CD1c-positive myeloid dendritic cell (primary cell): ENCODE data around the gene CRY2.

Experiments
- DNase-seq: peaks from one replicate; pipeline ENCODE4 v3.0.0-alpha.2; 2016; ENCODE audit errors: extremely low spot score

CRY2 gene

DNA sequence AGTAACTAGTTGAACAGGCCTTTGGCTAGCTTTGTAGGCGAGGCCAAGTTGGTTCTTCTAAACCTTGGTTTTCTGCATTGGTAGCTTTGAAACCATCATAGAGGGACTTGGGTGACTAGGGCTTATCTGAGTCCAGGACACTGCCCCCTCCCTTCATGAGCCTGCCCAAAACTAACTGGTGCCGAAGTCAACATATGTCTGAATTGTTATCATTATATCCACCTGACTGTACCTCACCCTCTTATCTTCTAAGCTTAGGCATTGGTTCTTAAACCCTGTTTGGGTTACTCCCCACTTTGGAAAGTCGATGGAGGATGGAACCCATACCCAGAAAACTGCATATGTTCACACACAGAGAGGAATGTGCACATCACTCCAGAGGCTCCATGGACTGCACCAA, 30.6 kb downstream of the CRY2 start:
- DNase-seq: no peak

DNA sequence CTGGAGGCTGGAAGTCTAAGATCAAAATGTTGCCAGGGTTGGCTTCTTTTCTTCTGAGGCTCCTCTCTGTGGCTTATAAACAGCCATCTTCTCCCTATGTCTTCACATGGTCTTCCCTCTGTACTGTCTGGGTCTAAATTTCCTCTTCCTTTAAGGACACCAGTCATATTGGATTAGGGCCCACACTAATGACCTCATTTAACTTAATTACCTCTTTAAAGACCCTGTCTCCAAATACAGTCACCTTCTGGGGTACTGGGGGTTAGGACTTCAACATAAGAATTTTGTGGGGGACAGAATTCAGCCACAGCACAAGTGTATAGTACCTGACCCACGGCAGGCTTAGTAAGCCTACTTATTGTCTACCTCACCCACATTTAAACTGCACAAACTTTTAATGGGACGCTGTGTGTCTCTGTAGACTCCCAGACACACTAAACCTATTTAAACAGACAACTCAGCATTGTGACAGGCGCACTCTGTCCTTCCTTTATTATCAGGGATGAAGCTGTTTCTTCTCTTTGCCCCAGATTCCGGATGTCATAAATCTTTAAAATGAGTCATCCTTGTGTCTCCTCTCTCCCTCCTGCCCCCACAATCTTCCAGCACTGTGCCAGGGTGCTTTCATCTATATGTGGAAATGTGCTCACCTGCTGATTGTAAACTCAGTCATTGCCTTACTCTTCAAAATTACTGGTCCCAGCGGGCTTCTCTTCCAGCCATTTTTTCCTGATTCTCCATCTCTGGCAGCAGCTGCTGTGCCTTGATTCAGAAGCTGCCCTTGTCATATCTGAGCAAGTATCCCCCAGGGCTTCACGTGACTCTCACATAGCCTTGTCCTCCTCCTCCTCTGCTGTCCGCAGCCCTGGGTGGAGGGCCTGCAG, 32.8 kb downstream of the CRY2 start:
- no peak for DNase-seq

DNA sequence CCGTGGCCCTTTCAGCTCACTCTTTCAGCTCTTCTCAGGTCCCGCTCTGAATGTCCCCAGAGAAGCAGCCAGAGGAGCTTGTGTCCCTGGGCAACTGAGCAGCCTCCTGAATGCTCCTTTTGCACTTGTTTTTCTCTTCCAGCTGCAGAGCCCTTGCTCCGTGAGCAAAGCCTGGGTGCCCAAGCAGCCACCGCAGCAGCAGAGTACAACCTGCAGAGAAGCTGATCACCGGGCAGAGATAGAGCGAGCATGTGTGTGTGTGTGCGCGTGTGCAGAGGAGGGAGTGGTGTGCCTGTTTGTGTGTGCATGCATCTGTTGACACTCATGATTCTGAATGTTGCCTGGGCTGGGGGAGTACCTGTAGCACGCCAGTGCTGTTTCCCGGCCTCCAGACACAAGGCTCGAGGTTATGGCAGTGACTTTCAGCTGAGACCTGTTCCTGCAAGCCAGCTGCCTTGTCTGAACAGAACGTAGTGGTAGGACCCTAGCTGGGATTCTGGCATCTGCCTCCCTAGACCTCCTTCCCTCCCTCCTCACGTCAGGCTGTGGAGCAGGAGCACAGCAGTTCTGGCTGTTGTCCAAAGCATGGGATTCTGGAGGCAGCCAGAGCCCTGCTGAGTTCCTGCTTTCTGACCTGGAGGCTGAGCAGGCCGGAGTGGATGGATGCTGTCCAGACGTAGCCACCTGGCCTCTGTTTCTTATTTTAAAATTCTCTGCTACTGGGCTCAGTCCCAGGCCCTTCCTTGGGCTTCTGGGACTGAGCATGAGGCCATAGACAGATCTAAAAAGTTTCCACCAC, 33.7 kb downstream of the CRY2 start:
- no peak for DNase-seq

DNA sequence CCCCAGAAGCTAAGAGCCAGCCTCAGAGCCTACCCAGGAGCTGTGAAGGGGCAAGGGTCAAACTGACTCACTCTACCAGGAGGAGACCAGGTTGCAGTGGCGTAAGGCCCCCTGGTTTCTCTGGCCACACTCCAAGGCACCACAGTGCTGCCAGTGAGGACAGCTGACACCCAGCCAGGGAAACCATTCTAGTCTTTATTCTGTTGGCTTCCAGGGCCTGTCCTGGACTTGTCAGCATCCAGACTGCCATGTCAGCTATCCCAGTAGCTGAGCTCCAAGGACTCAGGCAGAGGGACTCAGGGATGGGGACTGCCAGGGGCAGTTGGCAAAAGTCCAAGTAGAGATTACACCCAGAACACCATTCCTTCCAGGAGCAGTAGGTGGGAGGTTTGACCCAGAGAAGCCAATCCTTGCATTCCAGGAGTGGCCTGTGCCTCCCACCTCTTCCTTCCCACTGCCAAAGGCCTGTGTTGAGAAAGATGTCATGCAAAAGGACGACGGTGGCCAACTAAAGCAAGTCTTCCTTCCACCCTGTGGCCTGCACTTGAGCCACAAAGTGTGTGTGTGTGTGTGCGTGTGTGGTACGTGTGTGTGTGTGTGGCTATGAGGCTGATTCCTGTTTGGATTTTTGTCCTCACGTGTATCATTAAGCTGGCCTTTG, 34.6 kb downstream of the CRY2 start:
- DNase-seq: no peak

DNA sequence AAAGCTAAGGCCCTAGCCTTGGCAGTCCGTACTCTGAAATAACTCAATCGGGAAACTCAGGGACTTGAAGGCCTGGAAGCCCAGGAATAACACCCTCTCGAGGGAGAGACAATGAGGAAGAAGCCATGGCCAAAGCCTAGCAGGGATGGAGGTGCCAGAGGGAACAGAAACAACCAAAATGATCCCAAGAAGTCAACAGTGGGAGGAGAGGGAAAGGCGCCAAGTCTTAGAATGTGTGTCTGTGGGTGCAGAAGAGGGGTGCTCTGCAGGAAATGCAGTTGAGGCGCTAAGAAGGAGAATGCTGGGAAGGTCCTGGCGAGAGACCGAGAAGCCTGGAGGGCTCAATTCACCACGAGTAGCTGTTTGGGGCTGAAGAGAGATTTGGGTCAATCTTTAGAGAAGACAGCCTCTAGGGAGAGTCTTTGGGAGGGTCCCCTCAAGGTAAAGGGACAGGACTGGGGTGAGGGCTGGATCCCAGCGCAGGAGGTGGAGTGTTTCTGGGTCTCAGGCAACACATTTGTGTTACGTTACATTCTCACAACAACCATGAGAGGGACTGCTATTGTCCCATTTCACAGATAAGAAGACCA, 37.4 kb downstream of the CRY2 start:
- no peak for DNase-seq

DNA sequence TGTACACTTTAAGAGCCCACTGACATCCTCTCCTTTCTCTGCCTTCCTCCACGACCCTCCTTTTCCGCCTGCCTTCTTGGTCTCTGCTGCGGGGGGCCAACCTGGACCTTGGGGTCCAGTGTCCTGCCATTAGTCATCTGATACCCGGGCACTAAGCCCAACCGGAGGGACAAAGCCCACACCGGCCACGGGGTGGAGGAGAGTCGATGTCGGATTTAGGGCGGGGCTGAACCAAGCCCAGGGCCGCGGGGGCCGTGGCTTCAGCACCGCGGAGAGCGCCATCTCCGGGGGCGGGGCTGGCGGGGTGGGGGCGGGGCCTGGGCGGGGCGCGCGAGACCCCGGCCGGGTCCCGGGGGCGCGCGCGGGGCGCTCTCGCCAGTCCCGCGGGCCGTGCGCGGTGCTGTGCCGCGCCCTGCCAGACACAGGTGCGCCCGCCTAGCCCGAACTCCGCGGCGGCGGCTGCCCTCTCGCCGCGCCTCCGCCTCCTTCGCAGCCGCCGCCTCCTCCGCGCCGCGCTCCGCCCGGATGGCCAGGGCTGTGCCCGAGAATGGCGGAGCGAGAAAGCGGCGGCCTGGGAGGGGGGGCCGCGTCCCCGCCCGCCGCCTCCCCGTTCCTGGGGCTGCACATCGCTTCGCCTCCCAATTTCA, 38.1 kb downstream of the CRY2 start, which contains the start of gene MAPK8IP1:
Gene MAPK8IP1 (plus strand): TSS at position 378 of the 647 bp plus-strand sequence. CDS start 170 bp downstream, at position 548.
- peak; percentile 56 for DNase-seq

DNA sequence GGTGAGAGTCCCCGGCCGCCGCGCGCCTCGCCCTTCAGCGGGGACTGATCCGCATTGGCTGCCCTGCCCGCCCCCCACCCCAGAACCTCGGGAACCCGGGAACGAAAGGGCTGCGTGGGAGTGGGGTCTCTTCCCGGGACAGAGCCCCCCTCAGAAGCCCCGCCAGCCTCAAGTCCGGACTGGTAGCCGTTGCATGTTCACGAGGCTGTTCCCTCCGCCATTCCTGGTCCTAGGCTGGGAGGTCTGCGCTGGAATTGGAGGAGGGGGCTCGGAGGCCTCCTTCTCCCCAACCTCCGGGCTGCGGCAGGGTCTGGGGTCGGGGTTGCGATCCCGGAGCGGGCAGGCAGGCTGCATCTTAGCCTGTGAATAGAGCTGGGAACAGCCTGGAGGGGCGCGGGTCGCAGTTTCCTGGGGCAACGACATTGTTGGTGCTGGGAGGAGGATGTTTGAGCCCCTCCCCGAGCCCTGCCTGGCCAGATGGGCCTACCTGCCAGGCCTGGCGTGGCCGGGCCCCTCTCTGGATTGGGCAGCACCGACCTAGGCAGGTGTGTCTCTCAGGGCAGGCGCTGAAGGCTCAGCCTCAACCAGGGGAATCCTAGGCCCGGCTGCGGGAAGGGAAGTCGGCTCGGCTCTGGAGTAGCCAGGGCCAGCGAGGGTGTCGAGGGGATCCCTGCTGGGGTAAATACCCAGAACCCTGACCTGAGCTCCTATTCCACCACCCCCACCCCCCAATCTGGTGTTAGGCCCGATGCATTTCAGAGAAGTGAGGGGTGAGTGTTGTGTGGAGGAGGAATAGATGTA, 38.8 kb downstream of the CRY2 start:
- no peak for DNase-seq

DNA sequence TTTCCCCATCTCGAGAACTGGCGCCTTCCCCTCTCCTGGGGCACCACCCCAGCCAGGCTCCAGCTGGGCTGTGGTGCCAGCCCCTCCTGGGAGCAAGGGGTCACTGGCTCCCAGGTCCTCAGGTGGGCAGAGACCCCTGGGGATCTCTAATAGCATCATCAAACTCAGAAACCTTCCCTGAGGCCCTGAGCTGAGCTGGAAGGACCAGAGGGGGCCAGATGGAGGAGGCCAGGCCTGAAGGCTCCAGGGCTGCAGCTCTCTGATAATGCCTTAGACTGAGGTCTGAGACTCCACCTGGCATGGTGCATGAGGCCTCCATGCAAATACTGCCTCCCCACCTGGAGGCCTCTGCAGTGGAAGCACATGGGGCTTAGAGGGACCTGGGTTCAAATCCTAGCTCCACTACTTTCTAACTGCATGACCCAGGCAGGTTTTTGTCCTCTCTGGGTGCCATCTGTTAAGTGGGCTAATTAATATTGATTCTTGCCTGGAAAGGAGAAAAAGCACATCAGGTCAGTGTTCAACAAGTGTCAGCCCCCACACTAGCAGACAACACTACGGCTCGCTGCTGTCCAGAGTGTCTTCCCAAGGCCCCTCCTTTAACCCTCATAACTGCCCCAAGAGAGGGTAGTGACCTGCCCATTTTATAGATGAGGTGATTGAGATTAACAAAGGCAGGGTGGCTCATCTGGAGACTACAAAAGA, 39.7 kb downstream of the CRY2 start:
- no peak for DNase-seq

DNA sequence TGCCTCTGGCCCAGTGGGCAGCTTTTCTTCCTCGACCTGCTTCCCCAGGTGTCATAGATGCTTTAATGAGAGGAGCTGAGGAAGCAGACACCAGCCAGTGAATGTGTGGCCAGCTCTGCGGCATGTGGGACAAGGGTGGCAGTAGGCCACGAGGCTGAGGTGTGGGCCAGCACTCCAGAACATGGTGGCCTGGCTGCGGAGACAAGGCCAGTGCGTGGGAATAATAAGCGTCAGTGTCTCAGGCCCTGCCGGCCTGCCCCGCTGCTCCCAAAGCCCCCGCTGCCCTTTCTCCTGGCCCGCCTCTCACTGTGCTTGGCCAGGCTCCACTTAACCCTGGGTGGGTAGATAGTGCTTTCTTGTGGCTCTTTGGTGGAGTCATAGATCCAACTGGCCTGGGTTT, 40.3 kb downstream of the CRY2 start:
- DNase-seq: no peak

DNA sequence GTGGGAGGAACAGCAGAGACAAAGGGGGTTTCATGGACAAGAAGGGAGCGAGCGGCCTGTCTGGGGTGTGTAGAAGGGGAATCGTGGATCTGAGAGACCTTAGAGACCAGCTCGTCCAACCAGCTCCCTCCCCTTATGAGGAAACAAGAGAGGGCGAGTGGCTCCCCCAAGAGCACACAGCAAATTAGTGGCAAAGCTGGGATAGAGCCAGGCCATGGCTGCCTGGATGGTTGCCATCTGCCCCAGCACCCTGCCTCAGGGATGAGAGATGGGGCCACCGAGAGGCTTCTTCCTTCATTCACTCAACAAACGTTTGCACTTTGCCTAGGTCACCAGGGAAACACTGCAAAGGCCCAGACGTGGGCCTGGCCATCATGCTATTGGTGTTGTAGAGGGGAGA, 42.3 kb downstream of the CRY2 start:
- DNase-seq: no peak

DNA sequence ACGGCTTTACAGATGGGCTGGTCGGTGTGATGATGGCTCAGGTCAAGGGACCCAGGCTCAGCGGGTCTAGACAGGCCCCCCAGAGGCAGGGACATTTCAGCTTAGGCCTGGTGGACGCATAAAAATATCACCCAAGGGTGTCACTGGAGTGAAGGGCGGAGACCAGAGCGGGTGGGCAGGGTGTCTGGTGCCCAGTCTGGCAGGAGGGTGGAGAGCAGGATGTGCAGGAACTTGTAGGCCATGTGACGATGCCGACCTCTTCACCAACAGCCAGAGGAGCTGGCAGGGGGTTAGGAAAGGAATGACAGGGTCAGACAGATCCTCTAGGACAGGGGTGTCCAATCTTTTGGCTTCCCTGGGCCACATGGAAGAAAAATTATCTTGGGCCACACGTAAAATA, 42.7 kb downstream of the CRY2 start:
- no peak for DNase-seq

DNA sequence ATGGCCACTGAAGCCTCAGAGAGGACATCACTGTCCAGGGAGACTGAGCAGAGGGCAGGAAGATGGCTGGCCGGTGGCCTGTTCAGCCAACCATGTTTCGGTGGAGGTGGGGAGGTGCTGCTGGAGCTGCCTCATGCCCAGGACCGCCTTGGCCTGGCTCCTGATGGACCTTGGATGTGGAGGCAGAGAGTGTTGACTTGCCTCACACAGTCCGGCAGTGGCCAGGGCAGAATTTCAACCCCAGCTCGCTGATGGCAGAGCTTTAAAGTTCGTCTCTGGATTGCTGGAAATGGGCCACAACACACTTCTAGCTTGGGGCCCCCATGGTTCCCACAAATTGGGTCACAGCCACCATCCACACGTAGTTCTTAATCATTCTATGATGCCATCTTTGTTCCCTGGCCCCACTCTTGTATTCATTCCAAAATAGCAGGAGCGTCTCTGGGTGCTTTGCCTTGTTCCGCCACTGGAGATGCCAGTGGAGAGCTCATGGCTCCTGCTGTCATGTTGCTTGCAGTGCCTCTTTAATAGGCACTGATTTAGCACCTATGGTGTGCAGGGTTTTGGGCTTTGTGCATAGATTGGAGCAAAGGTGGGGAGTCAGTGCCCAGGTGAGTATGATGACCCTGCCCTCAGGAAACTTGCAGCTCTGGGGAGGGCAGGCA, 43.7 kb downstream of the CRY2 start:
- no peak for DNase-seq

DNA sequence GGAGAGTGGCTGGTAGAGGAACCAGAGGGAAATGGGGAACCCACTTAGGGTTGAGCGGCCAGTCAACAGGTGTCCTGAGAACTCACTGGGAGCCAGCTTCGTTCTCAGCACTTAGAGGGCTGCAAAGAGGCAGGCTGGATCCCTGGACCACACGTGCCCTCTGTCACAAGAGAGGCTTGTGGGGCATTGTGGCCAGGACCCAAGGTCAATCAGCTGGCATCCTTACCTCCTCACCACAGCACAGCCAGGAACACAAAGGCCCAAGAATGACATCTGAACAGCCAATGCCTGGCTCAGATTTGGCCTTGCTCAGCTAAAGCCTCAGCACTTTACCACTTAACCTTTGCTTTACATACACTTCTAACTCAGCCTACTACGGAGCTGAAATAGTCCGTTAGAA, 45.6 kb downstream of the CRY2 start:
- DNase-seq: no peak

DNA sequence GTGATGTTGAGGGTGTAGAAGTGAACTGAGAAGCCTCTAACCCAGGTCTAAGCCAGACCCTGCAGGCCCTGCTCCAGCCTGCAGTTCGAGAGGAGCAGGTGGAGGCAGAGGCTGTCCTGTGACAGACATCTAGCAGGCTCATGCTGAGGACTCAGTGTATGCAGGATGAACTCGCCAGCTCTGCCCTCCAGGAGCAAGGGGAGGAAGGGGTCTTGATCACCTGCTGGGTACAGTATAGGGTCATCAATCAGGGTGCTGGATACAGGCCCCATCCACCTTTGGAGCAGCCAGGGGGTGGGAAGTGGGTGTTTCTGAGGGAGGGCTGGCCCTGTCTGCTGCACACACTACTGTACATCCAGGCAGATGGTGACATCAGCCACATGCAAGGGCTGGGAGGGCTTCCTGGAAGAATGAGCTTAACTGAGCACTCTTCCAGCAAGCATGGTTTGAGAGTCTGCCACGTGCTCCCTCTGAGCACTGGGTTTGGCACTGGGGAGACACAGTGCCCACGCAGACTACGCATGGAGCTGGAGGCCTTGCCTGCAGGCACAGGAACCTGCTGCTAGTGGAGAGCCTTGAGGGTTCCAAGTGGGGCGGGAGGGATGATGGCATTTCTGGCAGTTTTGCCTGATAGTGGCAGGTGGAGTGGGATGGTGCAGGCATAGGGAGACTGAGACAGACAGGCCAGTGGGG, 47.4 kb downstream of the CRY2 start:
- DNase-seq: no peak

DNA sequence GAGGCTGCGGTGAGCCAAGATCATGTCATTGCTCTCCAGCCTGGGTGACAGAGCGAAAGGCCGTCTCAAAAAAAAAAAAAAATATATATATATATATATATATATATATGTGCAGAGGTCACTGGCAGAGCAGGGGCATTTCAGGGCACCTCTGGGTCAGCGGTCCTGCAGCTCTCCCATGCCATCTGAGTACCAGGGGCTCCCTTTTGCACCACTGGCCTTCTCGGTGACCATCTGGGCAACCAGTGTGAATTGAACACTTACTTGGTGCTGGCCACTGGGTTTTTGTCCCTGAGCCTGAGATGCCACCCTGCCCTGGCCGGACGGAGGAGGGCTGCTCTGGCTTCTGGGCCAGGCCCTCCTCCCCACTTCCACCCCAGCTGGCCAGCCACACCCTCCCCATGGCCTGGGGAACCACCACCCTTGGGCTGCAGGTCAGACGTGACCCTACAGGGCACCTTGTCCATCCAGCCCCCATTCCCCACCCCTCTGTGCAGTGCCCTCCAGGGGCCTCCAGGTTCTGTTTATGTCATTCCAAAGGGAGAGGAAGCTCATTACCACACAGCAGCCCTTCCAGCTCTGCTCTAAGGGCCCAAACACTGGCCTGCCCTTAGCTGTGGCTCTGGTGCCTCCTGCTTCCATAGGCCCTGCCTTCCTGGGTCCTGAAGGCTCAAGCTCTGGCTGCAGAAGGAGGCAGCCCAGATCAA, 48.4 kb downstream of the CRY2 start:
- DNase-seq: no peak

DNA sequence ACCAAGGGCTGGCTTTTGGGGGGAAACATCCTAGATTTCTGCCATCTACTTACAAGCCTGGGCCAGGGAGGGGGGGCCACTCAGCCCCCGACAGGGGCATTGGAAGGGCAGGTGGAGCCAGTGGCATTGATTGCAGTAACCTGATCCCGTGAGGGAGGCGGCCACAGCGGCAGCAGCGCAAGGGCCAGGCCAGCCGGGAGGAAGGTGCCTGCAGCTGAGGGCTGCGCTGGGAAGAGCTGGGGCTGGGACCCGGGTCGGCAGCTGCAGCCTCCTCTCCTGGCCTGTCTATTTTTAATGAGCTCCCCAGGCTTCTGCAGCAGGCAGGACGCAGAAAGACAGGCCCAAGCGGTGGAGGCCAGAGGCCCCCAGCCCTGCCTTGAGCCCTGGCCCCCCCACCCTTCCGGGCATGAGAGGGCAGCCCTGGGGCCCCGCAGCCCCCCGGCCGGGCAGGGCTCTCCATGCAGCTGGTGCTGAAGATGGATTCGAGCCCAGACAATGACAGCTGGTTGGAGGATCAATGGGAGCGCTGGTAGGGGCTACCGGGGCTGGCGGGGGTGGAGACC, 49.2 kb downstream of the CRY2 start:
- DNase-seq: no peak

DNA sequence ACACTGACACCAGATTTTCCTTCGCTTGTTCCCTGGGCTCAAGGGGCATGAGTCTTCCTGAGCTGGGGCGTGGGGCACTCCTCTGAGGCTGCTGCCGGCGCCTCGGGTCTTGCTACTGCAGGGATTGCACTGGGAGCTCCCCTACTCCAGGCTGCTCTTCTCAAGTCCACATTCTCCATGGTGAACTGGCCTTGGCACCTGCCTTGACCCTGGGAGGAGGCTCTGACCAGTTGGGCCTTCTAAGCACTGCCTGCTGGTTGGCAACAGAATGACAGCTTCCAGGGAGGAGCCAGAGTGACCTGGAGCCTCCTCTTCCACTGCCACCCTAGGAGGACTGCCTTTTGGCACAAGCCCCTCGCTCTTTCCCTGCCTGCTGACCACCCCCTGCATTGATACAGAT, 50.3 kb downstream of the CRY2 start:
- DNase-seq: no peak

DNA sequence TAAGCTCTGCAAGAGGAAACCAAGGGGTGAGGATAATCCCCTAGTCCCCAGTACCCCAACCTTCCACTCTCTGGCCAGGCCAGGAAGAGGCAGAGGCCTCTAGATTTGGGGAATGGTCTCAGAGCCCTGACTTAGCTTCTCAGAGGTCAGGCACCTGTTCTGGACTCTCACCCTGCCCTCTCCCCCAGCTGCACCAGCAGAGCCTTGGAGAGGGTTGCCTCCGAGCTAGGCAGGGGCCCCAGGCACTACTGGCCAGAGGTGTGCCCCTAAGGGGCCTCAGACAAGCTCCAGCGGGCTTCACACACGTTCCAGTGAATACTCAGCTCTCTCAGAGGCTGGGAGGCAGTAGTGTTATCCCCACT, 51.8 kb downstream of the CRY2 start:
- DNase-seq: no peak
